GM12878 (cell line): Measurements from ENCODE around the gene LRRFIP2. TPM values are rescaled to one million over a fixed set of nuclear protein-coding genes. Genes with fewer than 3 reads are reported as not detected.

Source experiments
- HDAC2 ChIP-seq: fragments of 200-600 bp; sonication (generic); IDR thresholded peaks from 2 replicates; pipeline ENCODE4 v1.6.1; 2017
- PML ChIP-seq: IDR thresholded peaks from 2 replicates; pipeline ENCODE4 v1.6.1; 2012; ENCODE audit warnings: low read length, inconsistent platforms
- RAD51 ChIP-seq: fragments of 450-650 bp; IDR thresholded peaks from 2 replicates; pipeline ENCODE4 v1.6.1; 2016; ENCODE audit warnings: moderate library complexity, mild to moderate bottlenecking, inconsistent platforms
- ZBTB11 ChIP-seq: fragments of 450-650 bp; formaldehyde crosslinking; IDR thresholded peaks from 2 replicates; pipeline ENCODE4 v1.5.0; 2022; ENCODE audit warnings: mild to moderate bottlenecking, missing genetic modification characterization
- polyA plus RNA-seq, 11 experiments: library from polyadenylated mRNA; depleted of rRNA in 4 of 11; unstranded in 6 of 11; stranded (reverse) in 5 of 11; fragments of >200 nt; fragmentation: Nextera tagmentation in 4 of 11; fragmentation: Illumina TruSeq in 1 of 11; extraction: Ambion mirVana in 4 of 11; extraction: Trizol in 1 of 11; gene quantifications; 1 replicate in 1 of 11; 2 replicates in 10 of 11; pipeline versions ENCODE4 v1.2.1 to v1.2.3, GENCODE V29; 2011 to 2016; ENCODE audit warnings: inconsistent platforms in 2 of 11, missing spikeins in 2 of 11, low read depth in 1 of 11
- total RNA-seq, 4 experiments: library from RNA; depleted of rRNA in 3 of 4; stranded (reverse); fragments of >200 nt in 3 of 4; fragmentation: Illumina TruSeq in 1 of 4; extraction: Trizol in 1 of 4; gene quantifications; 2 replicates each; pipeline versions ENCODE4 v1.2.1 to v1.2.3, GENCODE V29; 2013 to 2021
- TF ChIP-seq, protein P1 (sequence below): fragments of 450-650 bp; IDR thresholded peaks from 2 replicates; pipeline ENCODE4 v1.6.1; 2017; ENCODE audit warnings: mild to moderate bottlenecking, moderate library complexity

The LRRFIP2 gene
- total and polyA plus RNA-seq, 10 of the 15 experiments (the other 5 are each of a cell fraction or from before 2014, with no cell fraction given), result 9.7 to 46.9 (median 38.1) TPM

DNA sequence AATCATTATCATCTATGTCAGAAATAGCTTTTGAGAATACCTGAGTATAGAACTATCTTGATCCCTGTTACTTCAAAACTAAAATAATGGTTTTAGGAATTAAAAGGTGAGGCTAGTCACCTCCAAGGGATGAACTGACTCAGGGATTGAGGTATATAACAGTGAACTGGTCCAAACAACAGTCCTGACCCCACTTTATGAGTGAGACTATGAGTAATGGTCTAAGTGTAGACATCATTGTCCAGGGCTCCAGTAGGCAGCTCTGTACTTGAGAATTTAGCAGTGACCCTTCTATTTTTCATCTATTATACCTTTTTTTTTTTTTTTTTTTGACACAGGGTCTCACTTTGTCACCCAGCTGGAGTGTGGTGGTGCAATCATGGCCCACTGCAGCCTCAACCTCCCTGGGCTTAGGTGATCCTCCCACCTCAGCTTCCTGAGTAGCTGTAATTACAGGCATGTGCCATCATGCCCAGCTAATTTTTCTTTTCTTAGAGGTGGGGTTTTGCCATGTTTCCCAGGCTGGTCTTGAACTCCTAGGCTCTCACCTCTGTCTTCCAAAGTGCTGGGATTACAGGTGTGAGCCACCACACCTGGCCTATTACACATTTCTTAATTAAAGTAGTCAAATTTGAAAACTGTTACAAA lies 144.7 kb downstream of the LRRFIP2 start (continued):
- TF ChIP-seq, protein P1, sequence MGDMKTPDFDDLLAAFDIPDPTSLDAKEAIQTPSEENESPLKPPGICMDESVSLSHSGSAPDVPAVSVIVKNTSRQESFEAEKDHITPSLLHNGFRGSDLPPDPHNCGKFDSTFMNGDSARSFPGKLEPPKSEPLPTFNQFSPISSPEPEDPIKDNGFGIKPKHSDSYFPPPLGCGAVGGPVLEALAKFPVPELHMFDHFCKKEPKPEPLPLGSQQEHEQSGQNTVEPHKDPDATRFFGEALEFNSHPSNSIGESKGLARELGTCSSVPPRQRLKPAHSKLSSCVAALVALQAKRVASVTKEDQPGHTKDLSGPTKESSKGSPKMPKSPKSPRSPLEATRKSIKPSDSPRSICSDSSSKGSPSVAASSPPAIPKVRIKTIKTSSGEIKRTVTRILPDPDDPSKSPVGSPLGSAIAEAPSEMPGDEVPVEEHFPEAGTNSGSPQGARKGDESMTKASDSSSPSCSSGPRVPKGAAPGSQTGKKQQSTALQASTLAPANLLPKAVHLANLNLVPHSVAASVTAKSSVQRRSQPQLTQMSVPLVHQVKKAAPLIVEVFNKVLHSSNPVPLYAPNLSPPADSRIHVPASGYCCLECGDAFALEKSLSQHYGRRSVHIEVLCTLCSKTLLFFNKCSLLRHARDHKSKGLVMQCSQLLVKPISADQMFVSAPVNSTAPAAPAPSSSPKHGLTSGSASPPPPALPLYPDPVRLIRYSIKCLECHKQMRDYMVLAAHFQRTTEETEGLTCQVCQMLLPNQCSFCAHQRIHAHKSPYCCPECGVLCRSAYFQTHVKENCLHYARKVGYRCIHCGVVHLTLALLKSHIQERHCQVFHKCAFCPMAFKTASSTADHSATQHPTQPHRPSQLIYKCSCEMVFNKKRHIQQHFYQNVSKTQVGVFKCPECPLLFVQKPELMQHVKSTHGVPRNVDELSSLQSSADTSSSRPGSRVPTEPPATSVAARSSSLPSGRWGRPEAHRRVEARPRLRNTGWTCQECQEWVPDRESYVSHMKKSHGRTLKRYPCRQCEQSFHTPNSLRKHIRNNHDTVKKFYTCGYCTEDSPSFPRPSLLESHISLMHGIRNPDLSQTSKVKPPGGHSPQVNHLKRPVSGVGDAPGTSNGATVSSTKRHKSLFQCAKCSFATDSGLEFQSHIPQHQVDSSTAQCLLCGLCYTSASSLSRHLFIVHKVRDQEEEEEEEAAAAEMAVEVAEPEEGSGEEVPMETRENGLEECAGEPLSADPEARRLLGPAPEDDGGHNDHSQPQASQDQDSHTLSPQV, result no peak
- no peak for TF ChIP-seq HDAC2
- TF ChIP-seq PML, result no peak
- no peak for TF ChIP-seq ZBTB11
- TF ChIP-seq RAD51, result no peak
